ENCODE data around the gene KANTR.
A peak's percentile ranks its signal among the peaks of the same experiment; 100 is the strongest.

Gene KANTR

DNA sequence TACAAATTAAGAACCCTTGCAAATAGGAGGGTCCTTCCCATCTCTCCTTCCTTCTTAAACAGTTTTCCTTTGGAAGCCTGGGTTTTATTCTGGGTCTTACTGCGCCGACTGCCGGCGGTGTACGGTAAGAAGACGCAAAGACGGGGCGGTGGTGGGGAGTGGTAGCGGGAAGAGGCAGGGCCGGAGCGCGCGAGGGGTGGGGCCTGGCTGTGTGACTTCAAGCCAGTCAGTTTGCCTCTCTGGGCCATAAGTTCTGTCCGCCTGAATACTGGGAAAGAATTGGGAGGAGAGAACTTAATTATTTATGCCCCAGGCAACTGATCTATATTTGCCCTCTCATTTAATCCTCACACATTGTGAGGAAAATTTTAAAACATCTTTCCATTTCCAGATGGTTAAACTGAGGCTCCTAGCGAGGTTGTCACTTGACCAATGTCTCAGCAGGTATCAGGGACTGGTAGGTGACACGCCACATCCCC is 726 bp upstream of the KANTR start:
- intact Hi-C loops (cut with DNase I; ENCODE audit: low total_unique reads): loop anchor here (1.0 kb wide), 1 partner anchor 22 kb away; no protein-coding TSS in a partner anchor
- DNase-seq: peak; percentile 82 to 91
- TF ChIP-seq, protein P1, sequence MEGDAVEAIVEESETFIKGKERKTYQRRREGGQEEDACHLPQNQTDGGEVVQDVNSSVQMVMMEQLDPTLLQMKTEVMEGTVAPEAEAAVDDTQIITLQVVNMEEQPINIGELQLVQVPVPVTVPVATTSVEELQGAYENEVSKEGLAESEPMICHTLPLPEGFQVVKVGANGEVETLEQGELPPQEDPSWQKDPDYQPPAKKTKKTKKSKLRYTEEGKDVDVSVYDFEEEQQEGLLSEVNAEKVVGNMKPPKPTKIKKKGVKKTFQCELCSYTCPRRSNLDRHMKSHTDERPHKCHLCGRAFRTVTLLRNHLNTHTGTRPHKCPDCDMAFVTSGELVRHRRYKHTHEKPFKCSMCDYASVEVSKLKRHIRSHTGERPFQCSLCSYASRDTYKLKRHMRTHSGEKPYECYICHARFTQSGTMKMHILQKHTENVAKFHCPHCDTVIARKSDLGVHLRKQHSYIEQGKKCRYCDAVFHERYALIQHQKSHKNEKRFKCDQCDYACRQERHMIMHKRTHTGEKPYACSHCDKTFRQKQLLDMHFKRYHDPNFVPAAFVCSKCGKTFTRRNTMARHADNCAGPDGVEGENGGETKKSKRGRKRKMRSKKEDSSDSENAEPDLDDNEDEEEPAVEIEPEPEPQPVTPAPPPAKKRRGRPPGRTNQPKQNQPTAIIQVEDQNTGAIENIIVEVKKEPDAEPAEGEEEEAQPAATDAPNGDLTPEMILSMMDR (IDR thresholded peaks at IDR 0.05): peak; percentile 44 to 69
- Histone ChIP-seq H3K36me3 (no peaks in the 10 kb centered on the region), H3K27me3 (no peaks in the 10 kb centered on the region), H3K9me3 (no peaks in the 10 kb centered on the region), H3K27ac (peak overlapping the region; percentile 85 to 94), H3K4me1 (peaks cover 0 to 8% (median 0%) of the 10 kb centered on the region in 4 donors), H3K4me3 (peak overlapping the region; percentile 67 to 79)

DNA sequence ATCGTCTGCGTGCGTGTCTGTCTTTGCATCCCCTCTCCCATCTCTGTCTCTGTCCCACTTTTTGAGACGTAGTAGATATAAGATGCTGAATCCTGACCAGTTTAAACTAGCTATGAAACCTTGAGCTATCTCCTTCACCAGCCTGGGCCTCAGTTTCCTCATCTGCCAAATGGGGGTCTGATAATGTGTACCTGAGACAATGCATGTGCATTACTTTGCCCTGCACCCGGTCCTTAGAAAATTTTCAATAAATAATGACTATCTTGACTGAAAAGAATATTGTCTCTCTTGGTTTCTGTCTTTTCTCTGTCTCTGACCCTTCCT is 602 bp downstream of the KANTR start:
- no peak for DNase-seq
- TF ChIP-seq, protein P1 (IDR thresholded peaks at IDR 0.05): no peak
- no peaks in the 10 kb centered on the region for H3K27me3 ChIP-seq
- intact Hi-C loops (cut with DNase I; ENCODE audit: low total_unique reads): no loop called here
- peaks cover 0 to 8% (median 0%) of the 10 kb centered on the region in 4 donors for H3K4me1 ChIP-seq
- H3K36me3 ChIP-seq: peaks cover 0 to 6% (median 0%) of the 10 kb centered on the region in 3 donors
- H3K4me3 ChIP-seq: peak overlapping the region; percentile 67 to 79
- no peaks in the 10 kb centered on the region for H3K9me3 ChIP-seq
- peak overlapping the region; percentile 85 to 94 for H3K27ac ChIP-seq

DNA sequence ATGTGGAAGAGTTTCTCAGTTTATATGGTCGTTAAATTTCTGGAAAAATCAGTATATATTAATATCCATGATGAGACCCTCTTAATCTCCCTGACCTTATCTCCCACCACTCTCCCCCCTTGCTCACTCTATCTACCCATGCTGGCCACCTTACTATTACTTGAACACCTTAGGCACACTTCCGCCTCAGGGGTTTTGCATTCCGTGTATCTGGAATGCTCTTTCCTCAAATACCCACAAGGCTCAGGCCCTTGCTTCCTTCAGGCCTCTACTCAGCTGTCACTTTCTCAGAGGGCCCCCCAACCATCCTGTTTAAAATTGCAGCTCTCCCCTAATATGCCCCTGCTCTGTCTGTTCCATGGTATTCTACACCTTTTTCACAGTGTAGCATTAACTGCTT is 1.9 kb downstream of the KANTR start:
- DNase-seq: no peak
- H3K4me1 ChIP-seq: peaks cover 0 to 8% (median 0%) of the 10 kb centered on the region in 4 donors
- no peak overlapping the region for H3K27ac ChIP-seq
- TF ChIP-seq, protein P1 (IDR thresholded peaks at IDR 0.05): no peak
- H3K9me3 ChIP-seq: no peaks in the 10 kb centered on the region
- intact Hi-C loops (cut with DNase I; ENCODE audit: low total_unique reads): no loop called here
- no peak overlapping the region for H3K4me3 ChIP-seq
- H3K36me3 ChIP-seq: peaks cover 0 to 11% (median 0%) of the 10 kb centered on the region in 3 donors
- H3K27me3 ChIP-seq: no peaks in the 10 kb centered on the region

GRCh38 chrX:53114864-53115549 is 21.1 kb downstream of the KANTR start:
- peaks cover 0 to 5% (median 0%) of the 10 kb centered on the region in 4 donors for H3K4me1 ChIP-seq

GRCh38 chrX:53115550-53115874 is 21.6 kb downstream of the KANTR start:
- Histone ChIP-seq H3K9me3 (no peaks in the 10 kb centered on the region), H3K4me3 (no peak overlapping the region), H3K27me3 (no peaks in the 10 kb centered on the region), H3K27ac (peak overlapping the region in 1 of 2 donors; percentile 37), H3K36me3 (peaks cover 0 to 9% (median 6%) of the 10 kb centered on the region in 3 donors), H3K4me1 (peaks cover 0 to 5% (median 0%) of the 10 kb centered on the region in 4 donors)
- DNase-seq: no peak
- TF ChIP-seq, protein P1 (IDR thresholded peaks at IDR 0.05): no peak
- intact Hi-C loops (cut with DNase I; ENCODE audit: low total_unique reads): no loop called here

More at GRCh38 chrX:53114864-53115549, 21.1 kb downstream of the KANTR start:
- H3K36me3 ChIP-seq: peaks cover 0 to 9% (median 6%) of the 10 kb centered on the region in 3 donors
- TF ChIP-seq, protein P1 (IDR thresholded peaks at IDR 0.05): no peak
- no peak for DNase-seq
- H3K9me3 ChIP-seq: no peaks in the 10 kb centered on the region
- H3K27ac ChIP-seq: no peak overlapping the region
- H3K27me3 ChIP-seq: no peaks in the 10 kb centered on the region
- intact Hi-C loops (cut with DNase I; ENCODE audit: low total_unique reads): no loop called here
- H3K4me3 ChIP-seq: no peak overlapping the region
